IMR-90 (cell line): ENCODE data around the gene SEMA5A. TPM values are rescaled to one million over a fixed set of nuclear protein-coding genes. Genes with fewer than 3 reads are reported as not detected.

ENCODE experiments used
- ATAC-seq: fragments of 200-7000 bp; cut with Tn5 transposase; 2 replicates; pipeline ENCODE4 v1.9.1; 2020; ENCODE audit warnings: low read depth, mild to moderate bottlenecking, moderate library complexity
- BruUV-seq: library from RNA; stranded (reverse); fragments of 400-500 nt; replicated peaks from 2 replicates; lab custom pipeline; 2021; lab: Mats Ljungman, UMichigan
- CTCF ChIA-PET: fragments of 300-600 bp; formaldehyde crosslinking; extraction: SDS; loops from one replicate; lab custom pipeline; 2021; ENCODE audit warnings: antibody characterized with exemption; lab: Yijun Ruan, JAX
- POLR2A ChIA-PET: fragments of 300-600 bp; sonication (Branson Sonifier 250); formaldehyde crosslinking; loops from one replicate; lab custom pipeline; 2022; ENCODE audit warnings: antibody characterized with exemption; ENCODE audit not compliant: unreplicated experiment; lab: Charles Lee
- DNase-seq: peaks from one replicate; pipeline ENCODE4 v3.0.0; 2013
- H2AFZ ChIP-seq: replicated peaks from 2 replicates; pipeline ENCODE3; 2013; ENCODE audit warnings: low read length, mild to moderate bottlenecking; ENCODE audit not compliant: poor library complexity
- H2AK5ac ChIP-seq: 2 replicates; pipeline ENCODE4 v1.6.1; 2013; ENCODE audit warnings: low read depth, low read length, inconsistent platforms
- H2AK9ac ChIP-seq: replicated peaks from 2 replicates; pipeline ENCODE3; 2013; ENCODE audit warnings: mild to moderate bottlenecking, low read depth, low read length, moderate library complexity; ENCODE audit not compliant: poor library complexity
- H2BK120ac ChIP-seq: 2 replicates; pipeline ENCODE4 v1.6.1; 2013; ENCODE audit warnings: low read depth, low read length, inconsistent platforms
- H2BK15ac ChIP-seq: 3 replicates; pipeline ENCODE4 v1.6.1; 2013; ENCODE audit warnings: low read depth, low read length, inconsistent platforms
- H2BK20ac ChIP-seq: 2 replicates; pipeline ENCODE4 v1.6.1; 2013; ENCODE audit warnings: low read depth, mild to moderate bottlenecking, inconsistent platforms, low read length, moderate library complexity
- H2BK5ac ChIP-seq: 2 replicates; pipeline ENCODE4 v1.6.1; 2013; ENCODE audit warnings: mild to moderate bottlenecking, low read depth, low read length, inconsistent platforms; ENCODE audit not compliant: poor library complexity, severe bottlenecking
- H3K14ac ChIP-seq: replicated peaks from 2 replicates; pipeline ENCODE4 v1.6.1; 2013; ENCODE audit warnings: low read depth, low read length, inconsistent platforms
- H3K18ac ChIP-seq: 2 replicates; pipeline ENCODE4 v1.6.1; 2013; ENCODE audit warnings: low read depth, low read length, control low read depth
- H3K23ac ChIP-seq: 2 replicates; pipeline ENCODE4 v1.6.1; 2013; ENCODE audit warnings: low read depth, low read length, inconsistent platforms
- H3K27ac ChIP-seq: 2 replicates; pipeline ENCODE4 v1.5.1; 2013; ENCODE audit warnings: mild to moderate bottlenecking, control low read depth, low read length; ENCODE audit not compliant: insufficient read depth
- H3K27me3 ChIP-seq: 2 replicates; pipeline ENCODE4 v1.6.1; 2013; ENCODE audit warnings: low read length; ENCODE audit not compliant: control insufficient read depth, insufficient read depth
- H3K36me3 ChIP-seq: 2 replicates; pipeline ENCODE4 v1.6.1; 2013; ENCODE audit warnings: low read length, mixed read lengths; ENCODE audit not compliant: control insufficient read depth, insufficient read depth
- H3K4ac ChIP-seq: 2 replicates; pipeline ENCODE4 v1.6.1; 2013; ENCODE audit warnings: low read depth, low read length, inconsistent platforms
- H3K4me1 ChIP-seq: 2 replicates; pipeline ENCODE4 v1.6.1; 2013; ENCODE audit warnings: low read length, mixed read lengths; ENCODE audit not compliant: control insufficient read depth, insufficient read depth
- H3K4me2 ChIP-seq: 2 replicates; pipeline ENCODE4 v1.6.1; 2013; ENCODE audit warnings: low read depth, mild to moderate bottlenecking, control low read depth, low read length, moderate library complexity
- H3K4me3 ChIP-seq: 2 replicates; pipeline ENCODE4 v1.5.1; 2013; ENCODE audit warnings: low read depth, mild to moderate bottlenecking, control low read depth, low read length, moderate library complexity; ENCODE audit not compliant: insufficient read depth
- H3K56ac ChIP-seq: 2 replicates; pipeline ENCODE4 v1.6.1; 2013; ENCODE audit warnings: low read length, inconsistent platforms; ENCODE audit not compliant: insufficient read depth; ENCODE audit errors: extremely low read depth
- H3K79me1 ChIP-seq, 2 experiments: 2 replicates each; pipeline ENCODE4 v1.6.1; 2013; ENCODE audit warnings: low read length in 2 of 2, inconsistent platforms in 1 of 2, low read depth in 1 of 2
- H3K9ac ChIP-seq: 2 replicates; pipeline ENCODE4 v1.6.1; 2013; ENCODE audit warnings: low read depth, low read length, control low read depth
- H3K9me1 ChIP-seq: 2 replicates; pipeline ENCODE4 v1.6.1; 2013; ENCODE audit warnings: low read length, inconsistent platforms; ENCODE audit not compliant: insufficient read depth
- H3K9me3 ChIP-seq: 2 replicates; pipeline ENCODE4 v1.6.1; 2013; ENCODE audit warnings: low read length; ENCODE audit not compliant: control insufficient read depth, insufficient read depth
- H4K20me1 ChIP-seq: 2 replicates; pipeline ENCODE4 v1.6.1; 2013; ENCODE audit warnings: low read length, inconsistent platforms; ENCODE audit not compliant: insufficient read depth
- H4K5ac ChIP-seq: 2 replicates; pipeline ENCODE4 v1.6.1; 2013; ENCODE audit warnings: mild to moderate bottlenecking, low read depth, low read length, control low read depth
- H4K8ac ChIP-seq, 2 experiments: 2 replicates each; pipeline ENCODE4 v1.6.1; 2013; ENCODE audit warnings: low read depth in 2 of 2, low read length in 2 of 2, control low read depth in 1 of 2, inconsistent platforms in 1 of 2
- H4K91ac ChIP-seq: 2 replicates; pipeline ENCODE4 v1.6.1; 2013; ENCODE audit warnings: low read depth, low read length, inconsistent platforms; ENCODE audit not compliant: insufficient read depth
- CEBPB ChIP-seq: IDR thresholded peaks from 2 replicates; pipeline ENCODE4 v1.6.1; 2012; ENCODE audit warnings: low read depth, low read length, improper control_type of control experiment
- CHD1 ChIP-seq: IDR thresholded peaks from 2 replicates; pipeline ENCODE4 v1.6.1; 2012; ENCODE audit warnings: low read depth, low read length, improper control_type of control experiment
- FOS ChIP-seq: fragments of 150-350 bp; IDR thresholded peaks from 2 replicates; pipeline ENCODE4 v1.6.1; 2016; ENCODE audit warnings: low read depth, low read length
- MAZ ChIP-seq: IDR thresholded peaks from 2 replicates; pipeline ENCODE4 v1.6.1; 2012; ENCODE audit warnings: low read depth, mild to moderate bottlenecking, low read length, improper control_type of control experiment, moderate library complexity, borderline replicate concordance
- MXI1 ChIP-seq: IDR thresholded peaks from 2 replicates; pipeline ENCODE4 v1.6.1; 2012; ENCODE audit warnings: low read depth, mild to moderate bottlenecking, low read length, moderate library complexity, borderline replicate concordance
- NFE2L2 ChIP-seq: fragments of 150-350 bp; IDR thresholded peaks from 2 replicates; pipeline ENCODE4 v1.6.1; 2016; ENCODE audit warnings: low read depth, mild to moderate bottlenecking, low read length
- RAD21 ChIP-seq: IDR thresholded peaks from 2 replicates; pipeline ENCODE4 v1.6.1; 2012; ENCODE audit warnings: low read length, improper control_type of control experiment
- WGBS, 2 experiments: methylation state at CpG; one replicate each; pipeline versions ENCODE4 v1.1.5 to v1.1.7; 2013; ENCODE audit warnings: missing lambda C conversion rate in 2 of 2; ENCODE audit not compliant: insufficient read length in 1 of 2; ENCODE audit errors: extremely low coverage in 2 of 2; 5-methylcytosine and 5-hydroxymethylcytosine counted together
- dilution Hi-C: fragments of 300-500 bp; cut with HindIII; formaldehyde crosslinking; loops from one replicate; pipeline ENCODE4 v1.14.3; 2018; ENCODE audit warnings: low sequenced_read_pairs; ENCODE audit not compliant: unreplicated experiment
- in situ Hi-C: fragments of 300-500 bp; cut with MboI; formaldehyde crosslinking; loops from 3 replicates; pipeline ENCODE4 v1.14.3; 2019; ENCODE audit warnings: low sequenced_read_pairs, inconsistent platforms, mixed read lengths
- intact Hi-C: fragments of 100-400 bp; cut with micrococcal nuclease; formaldehyde crosslinking; loops from 2 replicates; pipeline ENCODE4 v1.10.0; 2022
- polyA plus RNA-seq, 3 experiments: library from polyadenylated mRNA; depleted of rRNA; stranded (reverse); fragments of >200 nt; gene quantifications; 2 replicates each; pipeline ENCODE4 v1.2.3, GENCODE V29; 2012; ENCODE audit warnings: low replicate concordance in 1 of 3
- total RNA-seq: library from RNA; depleted of rRNA; stranded (reverse); fragments of >200 nt; gene quantifications from 2 replicates; pipeline ENCODE4 v1.2.3, GENCODE V29; 2012
- TF ChIP-seq, protein P1 (sequence below): fragments of 150-350 bp; IDR thresholded peaks from 2 replicates; pipeline ENCODE4 v1.6.1; 2016; ENCODE audit warnings: low read depth, mild to moderate bottlenecking, low read length, moderate library complexity, borderline replicate concordance

The SEMA5A gene
- total and polyA plus RNA-seq, 2 of the 4 experiments (the other 2 are of a cell fraction) = 8.2 to 9.9 TPM

DNA sequence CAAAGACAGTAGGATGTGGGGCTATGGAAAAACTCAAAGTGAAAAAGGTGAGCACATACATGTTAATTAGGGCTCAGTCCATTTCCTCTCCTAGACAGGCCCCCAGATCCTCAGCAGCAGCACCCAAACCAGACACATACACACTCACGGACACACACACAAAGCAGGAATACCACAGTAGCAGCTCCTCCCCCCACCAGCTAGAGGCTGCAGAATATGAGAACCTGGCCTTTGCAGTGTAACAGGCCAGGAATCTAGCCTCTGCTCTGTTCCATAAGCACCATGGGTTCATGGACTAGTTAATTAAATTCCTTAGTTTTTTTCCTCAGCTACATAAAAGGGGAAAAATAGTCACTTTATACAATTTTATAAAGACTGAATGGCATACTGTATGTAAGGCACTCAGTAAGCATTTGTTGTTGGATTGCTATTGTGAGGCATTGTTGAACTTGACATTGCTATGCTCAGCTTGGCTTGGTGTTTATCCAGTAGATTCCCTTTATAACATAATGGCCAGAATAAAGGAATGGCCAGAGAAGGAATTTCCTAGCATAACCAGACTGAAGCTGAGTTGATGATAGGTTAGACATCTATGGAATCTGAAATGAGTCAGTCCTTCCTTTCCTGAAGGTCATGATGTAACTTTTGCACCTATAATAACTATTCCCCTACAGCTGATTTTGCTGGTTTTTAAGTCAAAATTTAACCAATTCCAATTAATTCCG is 186.8 kb downstream of the SEMA5A start:
- peaks cover 4 to 52% of the 10 kb centered on the region in 2 experiments for H3K79me1 ChIP-seq
- H3K9me3 ChIP-seq = no peaks in the 10 kb centered on the region
- peak overlapping the region; percentile 15; the same call in 1 of the 2 replicates for H3K4me2 ChIP-seq
- H4K91ac ChIP-seq = no peak overlapping the region
- no peak overlapping the region for H4K8ac ChIP-seq
- in situ Hi-C loops (no loop called here), dilution Hi-C loops (no loop called here), intact Hi-C loops (no loop called here)
- 0 out of 2 replicates have a peak overlapping the region, but pooled peaks have one; percentile 28 for H2BK120ac ChIP-seq
- ATAC-seq (peak; percentile 92), DNase-seq (peak; percentile 88)
- H3K9ac ChIP-seq = no peak overlapping the region
- H3K14ac ChIP-seq = peak overlapping the region; percentile 5; the same call in 1 of the 2 replicates
- peaks cover 19% of the 10 kb centered on the region for H3K9me1 ChIP-seq
- POLR2A ChIA-PET = no interaction called here
- CTCF ChIA-PET = interaction anchor here (1.0 kb wide), 1 partner anchor 185 kb away, joined by 3 read pairs; no protein-coding TSS in a partner anchor
- WGBS, 2 experiments = no CpG with 5 or more reads among the region's 2 CpGs
- H3K4me1 ChIP-seq = peaks cover 18% of the 10 kb centered on the region
- no peak overlapping the region for H2AK9ac ChIP-seq
- peak overlapping the region; percentile 56 for H3K4ac ChIP-seq
- TF ChIP-seq MXI1 = no peak
- TF ChIP-seq RAD21 = no peak
- TF ChIP-seq, protein P1, sequence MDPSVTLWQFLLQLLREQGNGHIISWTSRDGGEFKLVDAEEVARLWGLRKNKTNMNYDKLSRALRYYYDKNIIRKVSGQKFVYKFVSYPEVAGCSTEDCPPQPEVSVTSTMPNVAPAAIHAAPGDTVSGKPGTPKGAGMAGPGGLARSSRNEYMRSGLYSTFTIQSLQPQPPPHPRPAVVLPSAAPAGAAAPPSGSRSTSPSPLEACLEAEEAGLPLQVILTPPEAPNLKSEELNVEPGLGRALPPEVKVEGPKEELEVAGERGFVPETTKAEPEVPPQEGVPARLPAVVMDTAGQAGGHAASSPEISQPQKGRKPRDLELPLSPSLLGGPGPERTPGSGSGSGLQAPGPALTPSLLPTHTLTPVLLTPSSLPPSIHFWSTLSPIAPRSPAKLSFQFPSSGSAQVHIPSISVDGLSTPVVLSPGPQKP = no peak
- no peak for TF ChIP-seq CHD1
- TF ChIP-seq CEBPB = peak; percentile 63
- TF ChIP-seq NFE2L2 = no peak
- no peak for TF ChIP-seq MAZ
- peak; percentile 22; the same call in 1 of the 2 replicates for TF ChIP-seq FOS
- peak overlapping the region; percentile 32 for H3K27ac ChIP-seq
- H2BK15ac ChIP-seq = no peak overlapping the region
- H3K56ac ChIP-seq = no peak overlapping the region
- H3K18ac ChIP-seq = no peak overlapping the region
- no TSS peak for BruUV-seq
- peak overlapping the region; percentile 62 for H2BK5ac ChIP-seq
- peak overlapping the region; percentile 24 for H2AFZ ChIP-seq
- H4K20me1 ChIP-seq = 0 out of 2 replicates have a peak, but pooled peaks cover 5% of the 10 kb centered on the region
- peak overlapping the region; percentile 26; the same call in 1 of the 2 replicates for H2AK5ac ChIP-seq
- H3K23ac ChIP-seq = no peak overlapping the region; the same call in 1 of the 2 replicates
- H3K27me3 ChIP-seq = no peaks in the 10 kb centered on the region
- no peaks in the 10 kb centered on the region for H3K36me3 ChIP-seq
- no peak overlapping the region for H3K4me3 ChIP-seq
- no peak overlapping the region for H4K5ac ChIP-seq
- H2BK20ac ChIP-seq = no peak overlapping the region
